SK-N-MC (cell line): ENCODE data around the gene SEMA3B.

Experiments used
- DNase-seq: peaks from one replicate; pipeline ENCODE4 v3.0.0-alpha.2; 2011; ENCODE audit warnings: low read depth, low spot score
- H3K27ac ChIP-seq: fragments of 200-600 bp; sonication (generic); 2 replicates; pipeline ENCODE4 v1.5.1; 2016; ENCODE audit warnings: mixed run types
- H3K36me3 ChIP-seq: fragments of 200-600 bp; sonication (generic); 2 replicates; pipeline ENCODE4 v1.6.1; 2017; ENCODE audit warnings: antibody characterized with exemption, low read length, mixed read lengths; ENCODE audit not compliant: insufficient read depth
- H3K4me3 ChIP-seq: fragments of 200-600 bp; sonication (generic); 2 replicates; pipeline ENCODE4 v1.5.1; 2016
- H3K9ac ChIP-seq: fragments of 200-600 bp; sonication (generic); 2 replicates; pipeline ENCODE4 v1.8.0; 2017; ENCODE audit warnings: mixed run types, mixed read lengths; ENCODE audit not compliant: insufficient read length
- H3K9me3 ChIP-seq: fragments of 200-600 bp; sonication (generic); 2 replicates; pipeline ENCODE4 v1.6.1; 2017; ENCODE audit warnings: low read depth, mild to moderate bottlenecking, antibody characterized with exemption, low read length, moderate library complexity, mixed read lengths
- EZH2 ChIP-seq: fragments of 200-600 bp; sonication (generic); IDR thresholded peaks from one replicate; pipeline ENCODE4 v1.6.1; 2017; ENCODE audit warnings: antibody characterized with exemption
- FOXP2 ChIP-seq: optimal IDR thresholded peaks from 2 replicates; pipeline ENCODE3; 2011; ENCODE audit warnings: mild to moderate bottlenecking, moderate library complexity; ENCODE audit not compliant: insufficient read depth; ENCODE audit errors: extremely low read length, control extremely low read depth
- POLR2AphosphoS5 ChIP-seq: IDR thresholded peaks from 2 replicates; pipeline ENCODE4 v1.6.1; 2012; ENCODE audit warnings: mild to moderate bottlenecking, low read depth, low read length, borderline replicate concordance

The SEMA3B gene

DNA sequence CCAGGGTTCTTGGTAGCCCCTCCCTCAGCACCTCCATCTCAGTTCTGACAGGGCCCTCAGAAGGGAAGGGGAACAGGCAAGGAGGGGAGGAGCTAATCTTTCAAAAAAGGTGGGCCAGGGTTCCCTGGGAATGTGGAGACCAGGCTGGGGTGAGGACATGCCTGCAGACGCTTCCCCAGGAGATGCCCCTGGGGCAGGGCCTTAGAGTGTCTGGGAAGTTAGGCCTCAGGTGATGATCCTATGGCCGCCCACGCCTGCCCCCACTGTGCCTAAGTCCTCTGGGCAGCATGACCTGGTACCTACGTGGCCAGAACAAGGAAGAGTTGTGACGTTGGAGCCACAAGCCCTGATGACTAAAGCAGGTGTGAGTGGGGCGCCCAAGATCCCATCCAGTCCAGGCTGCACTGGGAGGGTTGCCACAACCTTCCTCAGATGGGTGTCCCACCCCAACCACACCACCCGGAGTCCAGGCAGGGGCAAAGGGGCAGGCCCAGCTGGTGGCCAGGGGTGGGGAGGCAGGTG is 3.9 kb upstream of the SEMA3B start:
- no peak for TF ChIP-seq FOXP2
- TF ChIP-seq POLR2AphosphoS5 = no peak
- TF ChIP-seq EZH2 = no peak
- Histone ChIP-seq H3K9ac (no peak overlapping the region), H3K9me3 (no peaks in the 10 kb centered on the region), H3K36me3 (no peaks in the 10 kb centered on the region), H3K27ac (peak overlapping the region; percentile 46; the same call in 1 of the 2 replicates), H3K4me3 (no peak overlapping the region)
- no peak for DNase-seq

DNA sequence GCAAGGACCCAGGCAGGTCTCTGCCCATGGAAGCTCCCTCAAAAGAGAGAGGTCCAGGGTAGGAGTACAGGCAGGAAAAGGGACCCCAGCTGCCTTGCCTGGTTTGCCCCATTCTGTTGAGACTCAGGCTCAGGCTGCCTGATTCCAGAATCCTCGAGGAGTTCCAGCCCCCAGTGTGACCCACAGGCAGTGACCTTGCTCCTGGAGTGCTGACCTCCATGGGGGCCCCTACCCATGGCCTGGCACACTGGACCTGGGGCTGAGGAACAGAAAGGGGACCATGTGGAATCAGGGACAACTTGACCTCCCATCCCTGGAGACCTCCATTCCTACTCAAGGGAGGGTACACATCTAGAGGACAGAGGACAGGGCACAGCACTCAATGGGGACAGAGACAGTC is 3.4 kb upstream of the SEMA3B start:
- Histone ChIP-seq H3K4me3 (no peak overlapping the region), H3K27ac (no peak overlapping the region), H3K36me3 (no peaks in the 10 kb centered on the region), H3K9me3 (no peaks in the 10 kb centered on the region), H3K9ac (no peak overlapping the region)
- TF ChIP-seq POLR2AphosphoS5 = no peak
- TF ChIP-seq EZH2 = no peak
- no peak for TF ChIP-seq FOXP2
- no peak for DNase-seq

- Histone ChIP-seq H3K4me3 (no peak overlapping the region), H3K9me3 (no peaks in the 10 kb centered on the region), H3K9ac (no peak overlapping the region), H3K27ac (no peak overlapping the region), H3K36me3 (no peaks in the 10 kb centered on the region)
- DNase-seq = no peak
- TF ChIP-seq POLR2AphosphoS5 = no peak
- TF ChIP-seq EZH2 = no peak
- no peak for TF ChIP-seq FOXP2
Measured at GRCh38 chr3:50266017-50266416, 2.9 kb upstream of the SEMA3B start.

DNA sequence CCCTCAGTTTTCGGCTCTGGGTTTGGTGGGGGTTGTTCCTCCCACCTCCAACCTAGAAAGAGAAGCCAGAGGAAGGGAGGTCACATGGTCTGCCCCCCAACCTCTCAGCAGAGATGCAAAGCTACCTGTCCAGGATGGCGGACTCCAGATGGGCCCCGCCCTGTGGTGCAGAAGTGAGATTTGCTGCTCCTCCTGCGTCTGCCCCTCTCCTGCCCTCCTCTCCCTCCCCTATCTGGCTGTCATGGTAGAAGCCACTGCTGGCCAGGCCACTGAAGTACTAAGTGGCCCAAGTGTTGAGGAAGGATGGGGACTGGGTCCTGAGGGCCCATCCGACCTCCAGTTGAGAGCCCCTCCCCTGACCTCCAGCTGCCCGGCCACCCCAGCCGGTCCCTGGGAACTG is 2.1 kb upstream of the SEMA3B start:
- TF ChIP-seq FOXP2 (no peak), POLR2AphosphoS5 (no peak)
- no peak for DNase-seq
- Histone ChIP-seq H3K27ac (no peak overlapping the region), H3K36me3 (no peaks in the 10 kb centered on the region), H3K9me3 (no peaks in the 10 kb centered on the region), H3K4me3 (no peak overlapping the region), H3K9ac (no peak overlapping the region)

GRCh38 chr3:50267280-50267913 is 1.6 kb upstream of the SEMA3B start:
- no peak overlapping the region for H3K27ac ChIP-seq
- DNase-seq = no peak
- H3K36me3 ChIP-seq = no peaks in the 10 kb centered on the region
- TF ChIP-seq POLR2AphosphoS5 (no peak), FOXP2 (no peak), EZH2 (no peak)
- H3K4me3 ChIP-seq = no peak overlapping the region
- no peaks in the 10 kb centered on the region for H3K9me3 ChIP-seq
- H3K9ac ChIP-seq = no peak overlapping the region

- no peak overlapping the region for H3K9ac ChIP-seq
- no peaks in the 10 kb centered on the region for H3K9me3 ChIP-seq
- no peak overlapping the region for H3K4me3 ChIP-seq
- DNase-seq = no peak
- H3K27ac ChIP-seq = no peak overlapping the region
- no peaks in the 10 kb centered on the region for H3K36me3 ChIP-seq
- TF ChIP-seq EZH2 = no peak
- no peak for TF ChIP-seq FOXP2
- TF ChIP-seq POLR2AphosphoS5 = no peak
Measured at GRCh38 chr3:50268276-50268675, 671 bp upstream of the SEMA3B start.

DNA sequence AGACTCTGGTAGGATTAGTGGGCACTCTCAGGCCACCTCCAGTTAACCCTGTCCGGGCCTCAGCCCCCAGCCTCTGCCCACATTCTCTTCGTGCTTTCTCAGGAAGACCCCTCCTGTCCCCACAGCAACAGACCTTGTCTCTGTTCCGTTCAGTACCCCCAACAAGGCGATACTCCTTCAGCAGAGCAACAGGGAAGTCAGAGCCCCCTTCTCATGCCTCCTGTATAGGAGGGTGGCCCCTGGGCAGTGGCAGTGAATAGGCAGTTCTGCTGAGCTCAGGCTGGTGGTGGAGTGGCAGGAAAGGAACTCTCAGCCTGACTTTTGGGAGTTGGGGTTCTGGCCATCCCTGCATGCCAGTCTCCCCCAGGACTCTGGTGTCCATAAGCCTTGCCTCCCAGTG is 513 bp downstream of the SEMA3B start:
- no peak for DNase-seq
- H3K9me3 ChIP-seq = no peaks in the 10 kb centered on the region
- TF ChIP-seq POLR2AphosphoS5 (no peak), EZH2 (no peak), FOXP2 (no peak)
- H3K27ac ChIP-seq = no peak overlapping the region
- H3K9ac ChIP-seq = no peak overlapping the region
- H3K4me3 ChIP-seq = no peak overlapping the region
- H3K36me3 ChIP-seq = no peaks in the 10 kb centered on the region

- no peaks in the 10 kb centered on the region for H3K9me3 ChIP-seq
- H3K36me3 ChIP-seq = no peaks in the 10 kb centered on the region
- TF ChIP-seq EZH2 (no peak), FOXP2 (no peak), POLR2AphosphoS5 (no peak)
- DNase-seq = no peak
- H3K4me3 ChIP-seq = no peak overlapping the region
- H3K27ac ChIP-seq = no peak overlapping the region
- no peak overlapping the region for H3K9ac ChIP-seq
Measured at GRCh38 chr3:50269977-50270413, 1.0 kb downstream of the SEMA3B start.
